HUES48 (cell line): ENCODE measurements around the gene CCND1.

ENCODE experiments used
- H3K27ac ChIP-seq: one replicate; pipeline ENCODE4 v1.7.0; 2013; ENCODE audit warnings: low read depth, low read length, inconsistent platforms
- H3K27me3 ChIP-seq: 2 replicates; pipeline ENCODE4 v1.6.1; 2013; ENCODE audit warnings: mild to moderate bottlenecking, low read length; ENCODE audit not compliant: control insufficient read depth, insufficient read depth
- H3K36me3 ChIP-seq: 2 replicates; pipeline ENCODE4 v1.6.1; 2013; ENCODE audit warnings: low read length; ENCODE audit not compliant: control insufficient read depth, insufficient read depth
- H3K4me1 ChIP-seq: 2 replicates; pipeline ENCODE4 v1.6.1; 2013; ENCODE audit warnings: mild to moderate bottlenecking, low read length; ENCODE audit not compliant: control insufficient read depth, insufficient read depth
- H3K4me3 ChIP-seq: 2 replicates; pipeline ENCODE4 v1.5.1; 2013; ENCODE audit warnings: mild to moderate bottlenecking, low read depth, low read length
- H3K9ac ChIP-seq: 2 replicates; pipeline ENCODE4 v1.6.1; 2013; ENCODE audit warnings: mild to moderate bottlenecking, low read depth, low read length, moderate library complexity
- H3K9me3 ChIP-seq: 2 replicates; pipeline ENCODE4 v1.6.1; 2013; ENCODE audit warnings: low read length; ENCODE audit not compliant: control insufficient read depth, insufficient read depth

Gene CCND1

GRCh38 chr11:69604055-69604454 is 36.9 kb upstream of the CCND1 start:
- H3K9ac ChIP-seq, result no peak overlapping the region
- no peak overlapping the region for H3K27ac ChIP-seq

GRCh38 chr11:69605737-69606526 is 35.0 kb upstream of the CCND1 start:
- Histone ChIP-seq H3K9me3 (0 out of 2 replicates have a peak, but pooled peaks cover 4% of the 10 kb centered on the region), H3K36me3 (no peaks in the 10 kb centered on the region), H3K27ac (no peak overlapping the region), H3K9ac (no peak overlapping the region), H3K27me3 (no peaks in the 10 kb centered on the region), H3K4me3 (no peak overlapping the region), H3K4me1 (peaks cover 13% of the 10 kb centered on the region)

More at GRCh38 chr11:69604055-69604454, 36.9 kb upstream of the CCND1 start:
- peaks cover 13% of the 10 kb centered on the region for H3K4me1 ChIP-seq
- no peak overlapping the region for H3K4me3 ChIP-seq
- no peaks in the 10 kb centered on the region for H3K36me3 ChIP-seq
- no peaks in the 10 kb centered on the region for H3K27me3 ChIP-seq
- H3K9me3 ChIP-seq, result no peaks in the 10 kb centered on the region

- Histone ChIP-seq H3K27ac (no peak overlapping the region), H3K4me1 (no peaks in the 10 kb centered on the region), H3K36me3 (no peaks in the 10 kb centered on the region), H3K4me3 (no peak overlapping the region), H3K27me3 (no peaks in the 10 kb centered on the region), H3K9me3 (0 out of 2 replicates have a peak, but pooled peaks cover 4% of the 10 kb centered on the region), H3K9ac (no peak overlapping the region)
Measured at GRCh38 chr11:69609351-69609750, 31.6 kb upstream of the CCND1 start.

DNA sequence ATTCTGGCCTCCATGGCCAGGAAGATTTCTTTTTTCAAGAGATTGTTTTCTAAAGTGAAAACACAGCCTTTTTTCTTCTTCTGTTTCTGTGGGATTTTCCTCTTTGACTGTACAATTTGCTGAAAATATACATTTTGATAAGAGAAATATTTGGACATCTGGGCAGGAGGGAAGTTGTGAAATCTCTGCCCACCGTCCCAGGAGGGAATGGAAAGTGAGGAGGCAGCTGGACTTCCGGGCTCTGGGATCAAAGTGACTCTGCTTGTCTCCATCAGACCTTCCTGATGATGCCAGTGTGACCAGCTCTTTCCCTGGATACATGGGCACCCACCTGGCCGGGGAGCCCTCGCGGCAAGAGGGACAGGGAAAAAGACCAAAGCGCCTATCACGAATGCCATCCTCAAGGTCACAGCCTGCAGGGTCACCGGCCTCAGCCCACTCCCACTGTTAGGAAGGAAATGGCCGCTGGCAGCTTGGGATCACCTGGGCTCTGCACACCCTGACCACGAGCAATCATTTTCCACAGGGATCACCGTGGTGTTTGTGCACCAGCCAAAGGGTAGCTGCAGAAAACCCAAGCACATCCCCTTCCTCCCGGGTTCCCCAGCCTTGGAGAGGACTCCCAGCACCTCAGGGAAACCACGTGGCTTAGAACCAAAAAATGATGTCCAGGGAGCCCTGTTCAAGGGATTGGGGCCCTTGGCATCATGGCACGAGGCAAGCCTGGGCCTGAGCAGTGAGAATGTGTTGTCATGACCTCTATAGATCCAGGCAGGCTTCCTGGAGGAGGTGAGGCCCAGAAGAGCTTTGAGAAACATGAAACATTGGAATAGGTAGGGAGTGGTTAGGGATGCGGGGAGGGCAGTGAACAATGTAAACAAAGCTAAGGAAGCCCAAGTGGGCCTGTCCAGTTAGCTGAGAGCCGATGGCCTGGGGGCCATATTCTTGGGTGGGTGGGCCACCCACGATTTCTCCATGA is 29.1 kb upstream of the CCND1 start:
- Histone ChIP-seq H3K27ac (no peak overlapping the region), H3K9ac (no peak overlapping the region), H3K9me3 (0 out of 2 replicates have a peak, but pooled peaks cover 4% of the 10 kb centered on the region), H3K27me3 (no peaks in the 10 kb centered on the region), H3K4me1 (peaks cover 4% of the 10 kb centered on the region; the same call in 1 of the 2 replicates), H3K4me3 (no peak overlapping the region), H3K36me3 (no peaks in the 10 kb centered on the region)

GRCh38 chr11:69613594-69613993 is 27.4 kb upstream of the CCND1 start:
- no peak overlapping the region for H3K4me3 ChIP-seq
- H3K27ac ChIP-seq, result no peak overlapping the region
- H3K36me3 ChIP-seq, result no peaks in the 10 kb centered on the region
- H3K4me1 ChIP-seq, result peaks cover 4% of the 10 kb centered on the region; the same call in 1 of the 2 replicates
- H3K9ac ChIP-seq, result no peak overlapping the region
- H3K9me3 ChIP-seq, result 0 out of 2 replicates have a peak, but pooled peaks cover 4% of the 10 kb centered on the region
- no peaks in the 10 kb centered on the region for H3K27me3 ChIP-seq

DNA sequence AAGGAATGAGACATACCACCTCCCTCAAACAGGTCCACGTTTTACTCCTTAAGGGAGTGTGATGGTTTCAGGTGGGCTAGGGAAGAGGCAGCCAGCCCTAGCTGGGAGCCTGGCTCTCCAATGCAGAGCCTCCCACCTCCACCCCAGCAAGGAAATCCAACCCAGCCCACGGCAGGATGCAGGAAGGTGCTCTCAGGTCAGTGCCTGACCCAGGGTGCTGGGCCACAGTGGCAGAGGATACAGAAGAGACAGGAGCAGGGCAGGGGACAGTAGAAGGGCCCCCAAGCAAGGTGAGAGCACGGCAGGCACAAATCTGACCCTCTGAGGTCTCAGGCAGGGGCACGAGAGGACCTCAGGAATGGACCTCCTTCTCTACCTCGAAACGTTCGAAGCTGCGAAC is 26.9 kb upstream of the CCND1 start:
- Histone ChIP-seq H3K36me3 (no peaks in the 10 kb centered on the region), H3K9me3 (0 out of 2 replicates have a peak, but pooled peaks cover 4% of the 10 kb centered on the region)

DNA sequence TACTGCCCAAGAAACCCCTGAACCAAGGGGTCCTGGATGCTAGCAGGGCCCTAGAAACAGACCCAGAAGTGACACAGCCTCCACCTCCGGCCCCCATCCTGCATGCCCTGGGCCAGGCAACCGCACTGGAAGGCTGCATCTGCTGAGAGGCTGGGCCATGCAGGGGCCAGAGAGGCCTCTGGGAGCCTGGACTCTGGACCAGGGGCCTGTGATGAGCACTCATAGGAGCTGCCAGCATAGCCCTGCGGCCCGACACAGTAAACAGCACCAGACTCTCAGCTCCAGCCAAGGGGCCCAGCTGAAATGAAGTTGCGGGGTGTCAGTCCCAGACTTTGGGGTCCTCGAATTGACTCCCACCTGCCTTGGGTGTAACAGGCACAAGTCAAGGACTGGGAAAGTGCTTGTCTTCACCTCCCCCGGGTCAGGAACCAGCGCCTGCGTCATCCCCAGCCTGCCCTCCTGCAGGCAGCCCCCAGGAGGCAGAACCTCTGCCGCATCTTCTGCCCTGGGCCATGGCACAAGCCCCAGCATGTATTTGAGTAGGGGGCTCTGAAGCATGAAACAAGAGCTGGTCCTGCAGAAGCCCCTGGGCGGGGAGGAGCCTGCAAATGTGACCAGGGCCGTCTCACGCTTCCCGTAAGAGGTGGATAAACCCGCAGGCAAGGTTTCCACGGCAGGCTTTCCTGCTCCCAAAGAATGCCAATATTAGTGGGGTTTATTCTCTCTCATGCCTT is 25.2 kb upstream of the CCND1 start:
- Histone ChIP-seq H3K36me3 (no peaks in the 10 kb centered on the region), H3K4me1 (peaks cover 4% of the 10 kb centered on the region; the same call in 1 of the 2 replicates), H3K9me3 (0 out of 2 replicates have a peak, but pooled peaks cover under 1% of the 10 kb centered on the region), H3K4me3 (no peak overlapping the region), H3K27me3 (no peaks in the 10 kb centered on the region), H3K9ac (no peak overlapping the region), H3K27ac (no peak overlapping the region)

More for the DNA sequence above, 26.9 kb upstream of the CCND1 start:
- no peak overlapping the region for H3K4me3 ChIP-seq
- peaks cover 4% of the 10 kb centered on the region; the same call in 1 of the 2 replicates for H3K4me1 ChIP-seq
- no peaks in the 10 kb centered on the region for H3K27me3 ChIP-seq
- no peak overlapping the region for H3K9ac ChIP-seq
- H3K27ac ChIP-seq, result no peak overlapping the region

DNA sequence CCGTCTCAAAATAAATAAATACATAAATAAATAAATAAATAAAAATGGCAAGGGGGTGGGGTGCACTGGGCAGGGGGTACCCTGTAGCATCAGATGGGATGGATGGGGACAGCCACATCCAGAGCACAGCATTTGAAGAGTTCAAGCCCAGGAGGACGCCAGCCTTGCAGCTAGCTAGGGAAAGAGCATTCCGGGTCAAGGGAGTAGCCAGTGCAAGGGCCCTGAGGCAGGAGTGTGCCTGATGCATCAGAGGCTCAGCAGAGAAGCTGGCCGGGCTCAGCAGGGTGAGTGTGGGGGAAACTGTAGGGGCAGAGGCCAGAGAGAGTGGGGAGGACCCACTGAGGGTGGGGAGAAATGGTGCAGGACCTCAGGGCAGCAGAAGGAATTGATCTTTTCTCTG is 23.7 kb upstream of the CCND1 start:
- Histone ChIP-seq H3K4me1 (peaks cover 4% of the 10 kb centered on the region; the same call in 1 of the 2 replicates), H3K27ac (no peak overlapping the region), H3K9ac (no peak overlapping the region), H3K9me3 (no peaks in the 10 kb centered on the region), H3K36me3 (no peaks in the 10 kb centered on the region), H3K4me3 (no peak overlapping the region), H3K27me3 (no peaks in the 10 kb centered on the region)

DNA sequence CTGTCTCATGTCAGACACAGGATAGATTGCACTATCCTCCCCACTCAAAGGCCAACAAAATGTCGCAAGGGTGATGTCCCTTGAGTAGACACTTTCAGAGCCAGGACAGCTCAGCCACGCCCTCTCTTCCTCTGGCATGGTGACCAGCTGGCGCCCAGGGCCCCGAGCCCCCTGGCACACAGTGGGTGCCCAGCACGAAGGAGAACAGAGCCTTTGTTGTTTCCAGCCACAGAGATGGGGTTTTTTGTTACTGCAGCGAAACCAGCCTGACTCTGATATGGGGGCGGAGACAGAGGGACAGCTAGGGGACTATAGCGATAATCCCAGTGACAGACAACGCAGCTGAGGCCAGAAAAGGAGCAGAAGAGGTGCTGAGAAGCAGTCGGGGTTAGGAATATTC is 23.3 kb upstream of the CCND1 start:
- Histone ChIP-seq H3K4me1 (peaks cover 4% of the 10 kb centered on the region; the same call in 1 of the 2 replicates), H3K9ac (no peak overlapping the region), H3K27me3 (no peaks in the 10 kb centered on the region), H3K27ac (no peak overlapping the region), H3K36me3 (no peaks in the 10 kb centered on the region), H3K4me3 (no peak overlapping the region), H3K9me3 (no peaks in the 10 kb centered on the region)

- Histone ChIP-seq H3K9me3 (no peaks in the 10 kb centered on the region), H3K9ac (no peak overlapping the region), H3K4me3 (no peak overlapping the region), H3K27ac (no peak overlapping the region), H3K36me3 (no peaks in the 10 kb centered on the region), H3K4me1 (peaks cover 4% of the 10 kb centered on the region; the same call in 1 of the 2 replicates), H3K27me3 (no peaks in the 10 kb centered on the region)
Measured at GRCh38 chr11:69618237-69618636, 22.7 kb upstream of the CCND1 start.
